B cell (primary cell): Measurements from ENCODE around the gene RLBP1.

Experiments
- CTCF ChIP-seq: fragments of 200-600 bp; IDR thresholded peaks from one replicate; pipeline ENCODE4 v1.8.0; 2022; ENCODE audit warnings: antibody characterized with exemption, mild to moderate bottlenecking
- EZH2 ChIP-seq: IDR thresholded peaks from 2 replicates; pipeline ENCODE4 v1.6.1; 2012; ENCODE audit warnings: borderline replicate concordance, low read depth, mild to moderate bottlenecking, moderate library complexity, low read length; ENCODE audit not compliant: insufficient read depth, poor library complexity, severe bottlenecking

- no peak for TF ChIP-seq CTCF
- no peak for TF ChIP-seq EZH2
Observed at GRCh38 chr15:89184886-89185526, 36.4 kb downstream of the RLBP1 start.
